K562 (cell line): ENCODE data around the gene MED20. TPM values are rescaled to one million over a fixed set of nuclear protein-coding genes. Genes with fewer than 3 reads are reported as not detected.

Experiments
- BCLAF1 ChIP-seq, 2 experiments: fragments of 450-650 bp in 1 of 2; IDR thresholded peaks; 2 replicates each; pipeline ENCODE4 v1.6.1; 2011 to 2017; ENCODE audit warnings: low read depth in 2 of 2, antibody characterized with exemption in 1 of 2, borderline replicate concordance in 1 of 2, low read length in 1 of 2, mild to moderate bottlenecking in 1 of 2, mixed read lengths in 1 of 2; ENCODE audit not compliant: control insufficient read depth in 1 of 2
- CBX1 ChIP-seq: sonication (generic); IDR thresholded peaks from 2 replicates; pipeline ENCODE4 v1.6.1; 2016; ENCODE audit warnings: antibody characterized with exemption, low read depth, mild to moderate bottlenecking
- CBX8 ChIP-seq: fragments of 200-600 bp; sonication (generic); IDR thresholded peaks from 2 replicates; pipeline ENCODE4 v1.6.1; 2012; ENCODE audit warnings: borderline replicate concordance, mixed run types, low read depth, mild to moderate bottlenecking, moderate library complexity, mixed read lengths, low read length, control low read depth, inconsistent platforms; ENCODE audit not compliant: poor library complexity, severe bottlenecking; ENCODE audit errors: extremely low read depth
- ELF1 ChIP-seq: fragments of 200-800 bp; sonication (Bioruptor generic); IDR thresholded peaks from 2 replicates; pipeline ENCODE4 v1.6.1; 2016; ENCODE audit warnings: missing genetic modification characterization, missing compliant biosample characterization
- FOXJ3 ChIP-seq: sonication (generic); formaldehyde crosslinking; IDR thresholded peaks from 2 replicates; pipeline ENCODE4 v1.4.0; 2020; ENCODE audit warnings: mild to moderate bottlenecking, missing genetic modification reagents
- KLF13 ChIP-seq: fragments of 450-650 bp; IDR thresholded peaks from 2 replicates; pipeline ENCODE4 v1.6.1; 2016; ENCODE audit warnings: missing genetic modification characterization, low read depth, mild to moderate bottlenecking, missing compliant biosample characterization, moderate library complexity, borderline replicate concordance
- LCOR ChIP-seq: sonication (generic); formaldehyde crosslinking; IDR thresholded peaks from 2 replicates; pipeline ENCODE4 v1.8.0; 2022; ENCODE audit warnings: mild to moderate bottlenecking, missing genetic modification reagents
- NR4A1 ChIP-seq, 2 experiments: fragments of 250-450 bp in 1 of 2; fragments of 450-650 bp in 1 of 2; sonication (Bioruptor Pico) in 1 of 2; IDR thresholded peaks; 2 replicates each; pipeline versions ENCODE4 v1.4.0 to v1.6.1; 2016 to 2020; ENCODE audit warnings: mild to moderate bottlenecking in 2 of 2, missing compliant biosample characterization in 1 of 2, missing genetic modification characterization in 1 of 2, moderate library complexity in 1 of 2
- PATZ1 ChIP-seq: fragments of 250-450 bp; sonication (Bioruptor Pico); IDR thresholded peaks from 2 replicates; pipeline ENCODE4 v1.5.0; 2020; ENCODE audit warnings: mild to moderate bottlenecking, borderline replicate concordance
- PHF20 ChIP-seq: fragments of 450-650 bp; IDR thresholded peaks from 2 replicates; pipeline ENCODE4 v1.6.1; 2018; ENCODE audit not compliant: partially characterized antibody
- PML ChIP-seq: IDR thresholded peaks from 2 replicates; pipeline ENCODE4 v1.6.1; 2012; ENCODE audit warnings: low read length, inconsistent platforms
- POLR2AphosphoS2 ChIP-seq: IDR thresholded peaks from 2 replicates; pipeline ENCODE4 v1.6.1; 2012; ENCODE audit warnings: low read length, improper control_type of control experiment
- SP1 ChIP-seq: sonication (generic); formaldehyde crosslinking; IDR thresholded peaks from 2 replicates; pipeline ENCODE4 v1.8.1; 2022; ENCODE audit warnings: mild to moderate bottlenecking, missing genetic modification reagents
- SP2 ChIP-seq: IDR thresholded peaks from 2 replicates; pipeline ENCODE4 v1.6.1; 2011; ENCODE audit warnings: mild to moderate bottlenecking, low read depth, low read length, moderate library complexity; ENCODE audit not compliant: poor library complexity, severe bottlenecking; ENCODE audit errors: extremely low read depth
- THAP7 ChIP-seq: fragments of 250-450 bp; sonication (Bioruptor Pico); IDR thresholded peaks from 2 replicates; pipeline ENCODE4 v1.5.0; 2021
- ZNF12 ChIP-seq: sonication (generic); formaldehyde crosslinking; IDR thresholded peaks from 2 replicates; pipeline ENCODE4 v1.4.0; 2020; ENCODE audit warnings: mild to moderate bottlenecking, missing genetic modification reagents
- ZNF140 ChIP-seq: fragments of 250-450 bp; sonication (Bioruptor Pico); IDR thresholded peaks from 2 replicates; pipeline ENCODE4 v1.8.0; 2021; ENCODE audit warnings: moderate library complexity, mild to moderate bottlenecking, inconsistent platforms
- polyA plus RNA-seq, 8 experiments: library from polyadenylated mRNA; depleted of rRNA in 4 of 8; stranded (reverse) in 5 of 8; unstranded in 3 of 8; fragments of >200 nt; fragmentation: Nextera tagmentation in 2 of 8; fragmentation: Illumina TruSeq in 1 of 8; extraction: Ambion mirVana in 2 of 8; extraction: Trizol in 1 of 8; gene quantifications; 2 replicates each; pipeline versions ENCODE4 v1.2.1 to v1.2.3, GENCODE V29; 2011 to 2014; ENCODE audit warnings: inconsistent platforms in 1 of 8, missing spikeins in 1 of 8
- total RNA-seq, 7 experiments: library from RNA; depleted of rRNA in 6 of 7; stranded (reverse); fragments of >200 nt in 6 of 7; fragmentation: Illumina TruSeq in 2 of 7; extraction: Trizol in 2 of 7; gene quantifications; 2 replicates each; pipeline versions ENCODE4 v1.2.1 to v1.2.3, GENCODE V29; 2011 to 2021; ENCODE audit warnings: low replicate concordance in 1 of 7

The MED20 gene
- total and polyA plus RNA-seq, 9 of the 15 experiments (the other 6 are each of a cell fraction or from before 2014, with no cell fraction given), result 27.3 to 80.9 (median 46.0) TPM

- TF ChIP-seq CBX8, result no peak
- no peak for TF ChIP-seq ZNF140
- no peak for TF ChIP-seq PATZ1 (CRISPR knock-in tag)
- TF ChIP-seq SP2, result peak; percentile 10
- peak; percentile 38; the same call in 1 of the 2 replicates for TF ChIP-seq POLR2AphosphoS2
- TF ChIP-seq ZNF12 (CRISPR knock-in tag), result peak; percentile 58
- TF ChIP-seq ELF1, result peak; percentile 61; the same call in 1 of the 2 replicates
- 0 out of 2 replicates have a peak, but pooled peaks have one; percentile 65 for TF ChIP-seq CBX1
- peak; percentile 61; the same call in 1 of the 2 replicates for TF ChIP-seq PML
- TF ChIP-seq KLF13 (tag), result peak; percentile 13; the same call in 1 of the 2 replicates
- TF ChIP-seq PHF20, result peak; percentile 23
- no peak for TF ChIP-seq THAP7 (CRISPR knock-in tag)
- TF ChIP-seq NR4A1 (CRISPR knock-in tag; IDR thresholded peaks at IDR 0.05), result no peak
- TF ChIP-seq NR4A1 (tag; IDR thresholded peaks at IDR 0.05), result no peak
- TF ChIP-seq SP1 (CRISPR knock-in tag), result peak; percentile 59
- no peak for TF ChIP-seq FOXJ3 (CRISPR knock-in tag)
- 0 out of 2 replicates have a peak, but pooled peaks have one; percentile 44 for TF ChIP-seq LCOR
- TF ChIP-seq BCLAF1 (IDR thresholded peaks at IDR 0.05; ENCODE audit: borderline replicate concordance in 1 of 2, control insufficient read depth in 1 of 2, low read depth in 2 of 2, low read length in 1 of 2), result 0 out of 4 replicates have a peak, but pooled peaks of 1 of the 2 experiments have one; percentile 72
Observed at GRCh38 chr6:41941280-41942066, 20.5 kb upstream of the MED20 start, which contains the start of gene CCND3 (continued).
